Thyroid gland (tissue), 4 donors: ENCODE measurements around the gene TMEM126A.
"Not testable (repeated sequence)": the region's sequence is repeated elsewhere in the genome, so short reads cannot be mapped to it uniquely, and the experiment has no call there.

Experiments
- CTCF ChIP-seq, 6 experiments: fragments of 200-600 bp in 3 of 6; fragments of 450-650 bp in 3 of 6; sonication (generic) in 3 of 6; IDR thresholded peaks; one replicate each; pipeline ENCODE4 v1.5.1; 2016 to 2019; ENCODE audit warnings: antibody characterized with exemption in 6 of 6, mild to moderate bottlenecking in 2 of 6, inconsistent platforms in 1 of 6, moderate library complexity in 1 of 6
- POLR2A ChIP-seq, 2 donors: fragments of 450-650 bp; IDR thresholded peaks; one replicate each; pipeline ENCODE4 v1.6.1; 2017; ENCODE audit warnings: antibody characterized with exemption in 2 of 2, mild to moderate bottlenecking in 2 of 2, moderate library complexity in 1 of 2

- not testable (repeated sequence) for TF ChIP-seq POLR2A, CTCF (IDR thresholded peaks at IDR 0.05)
Observed at GRCh38 chr11:85654343-85654742, 6.6 kb downstream of the TMEM126A start.
